OCI-LY7 (cell line): Measurements from ENCODE around the gene STARD3.

Source experiments
- CTCF ChIP-seq: fragments of 200-600 bp; sonication (generic); conservative IDR thresholded peaks from 2 replicates; pipeline ENCODE4 v1.5.1; 2014; ENCODE audit warnings: mild to moderate bottlenecking, antibody characterized with exemption, low read length, moderate library complexity, mixed read lengths
- EZH2phosphoT487 ChIP-seq: fragments of 200-600 bp; sonication (generic); IDR thresholded peaks from 2 replicates; pipeline ENCODE4 v1.6.1; 2018; ENCODE audit warnings: low read depth, borderline replicate concordance, mild to moderate bottlenecking, mixed run types, antibody characterized with exemption, low read length, moderate library complexity, mixed read lengths

DNA sequence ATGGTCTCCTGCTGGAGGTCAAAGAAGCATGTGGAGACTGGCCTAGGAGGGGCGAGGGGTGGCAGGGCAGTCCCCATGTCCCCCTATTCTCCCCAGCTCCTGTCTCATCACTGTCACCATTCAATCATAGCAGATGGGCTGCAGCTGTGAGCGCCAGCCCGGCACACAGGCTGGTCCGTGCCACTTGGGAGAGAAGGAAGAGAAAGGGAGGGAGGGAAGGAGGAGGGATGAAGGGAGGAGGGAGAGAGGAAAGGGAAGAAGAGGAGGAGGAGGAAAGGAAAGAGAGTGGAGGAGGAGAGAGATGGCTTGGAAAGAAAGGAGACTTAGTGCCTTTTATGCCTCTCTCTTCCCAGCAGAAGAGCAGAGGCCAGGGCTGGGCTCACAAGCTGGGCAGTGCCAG lies 41.6 kb upstream of the STARD3 start:
- TF ChIP-seq CTCF (no peak), EZH2phosphoT487 (no peak)
